OCI-LY1 (cell line): ENCODE data around the gene SMIM13.

ENCODE experiments used
- H2AFZ ChIP-seq: fragments of 200-600 bp; sonication (generic), shearing (Covaris generic); 2 replicates; pipeline ENCODE4 v1.6.0; 2014; ENCODE audit warnings: antibody characterized with exemption, mild to moderate bottlenecking, low read length
- H3F3A ChIP-seq: fragments of 200-600 bp; sonication (generic), shearing (Covaris generic); 2 replicates; pipeline ENCODE4 v1.6.0; 2014; ENCODE audit warnings: mild to moderate bottlenecking, antibody characterized with exemption, low read length, moderate library complexity; ENCODE audit not compliant: insufficient read depth
- H3K27ac ChIP-seq: fragments of 200-600 bp; sonication (generic); 2 replicates; pipeline ENCODE4 v1.5.1; 2014; ENCODE audit warnings: low read length, mixed run types, mild to moderate bottlenecking, low read depth; ENCODE audit not compliant: poor library complexity, severe bottlenecking
- H3K27me3 ChIP-seq: fragments of 200-600 bp; sonication (generic); 2 replicates; pipeline ENCODE4 v1.6.0; 2014; ENCODE audit warnings: antibody characterized with exemption, mild to moderate bottlenecking, low read length, moderate library complexity; ENCODE audit not compliant: insufficient read depth
- H3K36me3 ChIP-seq: fragments of 200-600 bp; sonication (generic); 2 replicates; pipeline ENCODE4 v1.6.1; 2014; ENCODE audit warnings: mild to moderate bottlenecking, antibody characterized with exemption, low read length, moderate library complexity, mixed read lengths; ENCODE audit not compliant: insufficient read depth
- H3K4me1 ChIP-seq: fragments of 200-600 bp; sonication (generic); 2 replicates; pipeline ENCODE4 v1.5.1; 2014; ENCODE audit warnings: mild to moderate bottlenecking, low read length, moderate library complexity; ENCODE audit not compliant: insufficient read depth, severe bottlenecking
- H3K4me2 ChIP-seq: fragments of 200-600 bp; sonication (generic), shearing (Covaris generic); 2 replicates; pipeline ENCODE4 v1.6.1; 2014; ENCODE audit warnings: low read length
- H3K4me3 ChIP-seq: fragments of 200-600 bp; sonication (generic); 2 replicates; pipeline ENCODE4 v1.5.1; 2014; ENCODE audit warnings: low read length, low read depth, mild to moderate bottlenecking, mixed read lengths; ENCODE audit not compliant: poor library complexity, severe bottlenecking
- H3K79me2 ChIP-seq: fragments of 200-600 bp; shearing (Covaris generic); 2 replicates; pipeline ENCODE4 v1.6.1; 2016; ENCODE audit warnings: mixed run types, low read length, mixed read lengths; ENCODE audit not compliant: insufficient read depth
- H3K9ac ChIP-seq: fragments of 200-600 bp; sonication (generic), shearing (Covaris generic); 2 replicates; pipeline ENCODE4 v1.6.1; 2014; ENCODE audit warnings: mild to moderate bottlenecking, low read length, mixed read lengths
- H3K9me2 ChIP-seq: fragments of 200-600 bp; sonication (generic), shearing (Covaris generic); 2 replicates; pipeline ENCODE4 v1.6.1; 2014; ENCODE audit warnings: low read depth, mild to moderate bottlenecking, low read length, mixed read lengths
- H3K9me3 ChIP-seq: fragments of 200-600 bp; shearing (Covaris generic); 2 replicates; pipeline ENCODE4 v1.6.1; 2014; ENCODE audit warnings: low read length, mixed read lengths
- H4K20me1 ChIP-seq: fragments of 200-600 bp; sonication (generic), shearing (Covaris generic); 2 replicates; pipeline ENCODE4 v1.6.0; 2016; ENCODE audit warnings: mild to moderate bottlenecking, low read length; ENCODE audit not compliant: insufficient read depth
- CTCF ChIP-seq: fragments of 200-600 bp; sonication (generic), shearing (Covaris generic); IDR thresholded peaks from 2 replicates; pipeline ENCODE4 v1.5.1; 2017; ENCODE audit warnings: mild to moderate bottlenecking, antibody characterized with exemption, low read length, moderate library complexity, mixed read lengths
- EZH2 ChIP-seq: fragments of 200-600 bp; sonication (generic), shearing (Covaris generic); IDR thresholded peaks from 2 replicates; pipeline ENCODE4 v1.8.0; 2017; ENCODE audit warnings: borderline replicate concordance, mixed run types, mild to moderate bottlenecking, antibody characterized with exemption, low read length, moderate library complexity, mixed read lengths

SMIM13 gene

GRCh38 chr6:11050731-11051130, 42.9 kb upstream of the SMIM13 start:
- Histone ChIP-seq H3F3A (no peaks in the 10 kb centered on the region), H2AFZ (no peak overlapping the region), H3K9me2 (no peaks in the 10 kb centered on the region), H3K4me1 (no peaks in the 10 kb centered on the region), H3K9ac (no peak overlapping the region), H3K4me3 (no peak overlapping the region), H3K36me3 (no peaks in the 10 kb centered on the region), H3K4me2 (no peak overlapping the region), H3K79me2 (no peaks in the 10 kb centered on the region), H3K27me3 (no peaks in the 10 kb centered on the region), H4K20me1 (no peaks in the 10 kb centered on the region), H3K27ac (no peak overlapping the region), H3K9me3 (no peaks in the 10 kb centered on the region)
- TF ChIP-seq EZH2 = no peak
- TF ChIP-seq CTCF = no peak

GRCh38 chr6:11053307-11053706, 40.3 kb upstream of the SMIM13 start:
- Histone ChIP-seq H2AFZ (no peak overlapping the region), H3K9me3 (no peaks in the 10 kb centered on the region), H4K20me1 (no peaks in the 10 kb centered on the region), H3K4me3 (no peak overlapping the region), H3F3A (no peaks in the 10 kb centered on the region), H3K36me3 (no peaks in the 10 kb centered on the region), H3K27ac (no peak overlapping the region), H3K79me2 (no peaks in the 10 kb centered on the region), H3K9ac (no peak overlapping the region), H3K9me2 (no peaks in the 10 kb centered on the region), H3K4me1 (no peaks in the 10 kb centered on the region), H3K4me2 (no peak overlapping the region), H3K27me3 (no peaks in the 10 kb centered on the region)
- no peak for TF ChIP-seq CTCF
- no peak for TF ChIP-seq EZH2

GRCh38 chr6:11054722-11055121, 38.9 kb upstream of the SMIM13 start:
- H3K27ac ChIP-seq = no peak overlapping the region
- H3K36me3 ChIP-seq = no peaks in the 10 kb centered on the region
- H3K9me2 ChIP-seq = no peaks in the 10 kb centered on the region
- no peaks in the 10 kb centered on the region for H3K27me3 ChIP-seq
- no peak overlapping the region for H3K9ac ChIP-seq
- H3K4me2 ChIP-seq = no peak overlapping the region
- no peaks in the 10 kb centered on the region for H3F3A ChIP-seq
- H4K20me1 ChIP-seq = no peaks in the 10 kb centered on the region
- no peaks in the 10 kb centered on the region for H3K79me2 ChIP-seq
- H3K4me3 ChIP-seq = no peak overlapping the region
- TF ChIP-seq EZH2 = no peak
- no peak for TF ChIP-seq CTCF
- H3K9me3 ChIP-seq = no peaks in the 10 kb centered on the region
- no peak overlapping the region for H2AFZ ChIP-seq
- no peaks in the 10 kb centered on the region for H3K4me1 ChIP-seq
